Mucosa of descending colon (tissue), 3 donors: ENCODE measurements around the gene PCYT1A. TPM values are rescaled to one million over a fixed set of nuclear protein-coding genes. Genes with fewer than 3 reads are reported as not detected.

Experiments
- ATAC-seq: fragments of 200-7000 bp; cut with Tn5 transposase; one replicate; pipeline ENCODE4 v1.9.1; 2020; ENCODE audit warnings: mild to moderate bottlenecking, moderate library complexity
- DNase-seq, 3 donors: peaks; one replicate each; pipeline ENCODE4 v3.0.0-alpha.2; 2020
- H3K36me3 ChIP-seq: fragments of 200-600 bp; one replicate; pipeline ENCODE4 v1.8.0; 2021; ENCODE audit warnings: low read depth, mild to moderate bottlenecking
- H3K4me1 ChIP-seq: fragments of 200-600 bp; one replicate; pipeline ENCODE4 v1.8.0; 2021; ENCODE audit warnings: low read depth, mild to moderate bottlenecking
- H3K4me3 ChIP-seq: fragments of 200-600 bp; one replicate; pipeline ENCODE4 v1.8.0; 2021; ENCODE audit warnings: mild to moderate bottlenecking
- H3K9me3 ChIP-seq: fragments of 200-600 bp; one replicate; pipeline ENCODE4 v1.8.0; 2021; ENCODE audit warnings: mild to moderate bottlenecking
- CTCF ChIP-seq: fragments of 200-600 bp; IDR thresholded peaks from one replicate; pipeline ENCODE4 v1.8.0; 2022; ENCODE audit warnings: antibody characterized with exemption, mild to moderate bottlenecking
- intact Hi-C, 2 donors: fragments of 100-400 bp; cut with DNase I in 1 of 2; cut with micrococcal nuclease in 1 of 2; formaldehyde crosslinking; loops; one replicate each; pipeline versions ENCODE4 v1.11.0 to v1.11.1; 2022; cut with DNase I, micrococcal nuclease
- total RNA-seq, 3 donors: library from RNA; stranded (reverse); fragmentation: NEBNext Ultra II Directional in 2 of 3; extraction: Animal tissue kit (Norgen Biotek cat#: 25700) in 2 of 3; gene quantifications; one replicate each; pipeline versions ENCODE4 v1.2.1 to v1.2.4, GENCODE V29; 2021 to 2023
- donor health status: DM: no; HTN: no; CAD: no; lungs with moderate emphysema.
- donor health status: DM: no; HTN: no; CAD: no.
- donor health status: DM: no; HTN: yes; CAD: no.

The PCYT1A gene
- total RNA-seq, 3 donors from 2014 or later = 60.2 to 65.2 (median 60.4) TPM

DNA sequence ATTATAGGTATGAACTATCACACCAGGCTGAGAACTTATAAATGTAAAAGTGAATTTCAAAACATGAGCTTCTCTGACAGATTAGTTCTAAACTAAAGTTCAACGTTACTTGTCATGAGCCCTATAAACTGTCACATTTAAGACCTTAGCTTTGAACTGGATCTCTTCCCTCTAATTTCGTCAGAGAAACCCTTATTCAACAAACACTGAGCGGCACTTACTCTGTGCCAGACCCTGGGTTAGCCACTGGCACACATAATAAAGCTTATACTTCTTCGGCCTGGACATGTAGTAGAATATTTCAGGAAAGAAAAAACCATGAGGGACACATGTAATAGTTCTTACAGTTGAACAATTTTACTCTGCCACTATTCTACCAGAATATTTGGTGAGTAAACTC is 5.6 kb downstream of the PCYT1A start:
- no peak for TF ChIP-seq CTCF
- no peak for DNase-seq
- peaks cover 51% of the 10 kb centered on the region for H3K4me1 ChIP-seq
- intact Hi-C loops = no loop called here
- no peak for ATAC-seq
- H3K4me3 ChIP-seq = no peak overlapping the region
- H3K36me3 ChIP-seq = no peaks in the 10 kb centered on the region
- no peaks in the 10 kb centered on the region for H3K9me3 ChIP-seq

GRCh38 chr3:196280689-196281440 is 6.7 kb downstream of the PCYT1A start:
- DNase-seq = no peak
- intact Hi-C loops = no loop called here
- ATAC-seq = no peak
- TF ChIP-seq CTCF = no peak
- H3K4me1 ChIP-seq = peaks cover 40% of the 10 kb centered on the region
- no peaks in the 10 kb centered on the region for H3K36me3 ChIP-seq
- H3K9me3 ChIP-seq = no peaks in the 10 kb centered on the region
- H3K4me3 ChIP-seq = no peak overlapping the region

GRCh38 chr3:196275126-196275525 is 12.4 kb downstream of the PCYT1A start:
- ATAC-seq (no peak), DNase-seq (no peak)
- TF ChIP-seq CTCF = no peak
- H3K4me1 ChIP-seq = peaks cover 17% of the 10 kb centered on the region
- intact Hi-C loops = no loop called here
- H3K36me3 ChIP-seq = no peaks in the 10 kb centered on the region
- no peak overlapping the region for H3K4me3 ChIP-seq
- H3K9me3 ChIP-seq = no peaks in the 10 kb centered on the region

GRCh38 chr3:196274585-196274984 is 12.9 kb downstream of the PCYT1A start:
- peaks cover 13% of the 10 kb centered on the region for H3K4me1 ChIP-seq
- H3K4me3 ChIP-seq = no peak overlapping the region
- no peak for TF ChIP-seq CTCF
- peak; percentile 62 for ATAC-seq
- H3K36me3 ChIP-seq = no peaks in the 10 kb centered on the region
- intact Hi-C loops = no loop called here
- no peak for DNase-seq
- H3K9me3 ChIP-seq = no peaks in the 10 kb centered on the region

DNA sequence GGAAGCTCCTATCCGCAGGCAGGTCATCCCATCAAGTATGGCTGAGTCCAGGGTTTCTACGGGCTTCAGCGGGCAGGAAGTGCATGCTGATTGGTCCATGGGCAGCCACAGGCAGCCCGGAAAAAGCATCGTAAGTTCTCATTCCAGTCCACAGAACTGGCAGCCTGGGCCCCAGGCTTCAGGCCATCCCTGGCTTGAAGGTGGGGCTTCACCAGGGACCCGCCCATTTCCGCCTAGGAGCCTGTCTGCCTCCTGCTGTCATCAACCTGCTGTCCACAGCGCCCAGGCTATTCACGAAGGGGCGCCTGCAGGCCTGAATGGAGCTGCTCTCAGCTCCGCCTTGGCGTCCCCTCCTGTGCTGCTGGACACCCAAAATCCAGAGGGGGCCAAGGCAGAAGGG is 13.9 kb downstream of the PCYT1A start:
- H3K36me3 ChIP-seq = no peaks in the 10 kb centered on the region
- DNase-seq (no peak), ATAC-seq (no peak)
- intact Hi-C loops = no loop called here
- H3K9me3 ChIP-seq = no peaks in the 10 kb centered on the region
- H3K4me1 ChIP-seq = peaks cover 6% of the 10 kb centered on the region
- H3K4me3 ChIP-seq = no peak overlapping the region
- no peak for TF ChIP-seq CTCF
